ENCODE data around the gene NUP205. TPM values are rescaled to one million over a fixed set of nuclear protein-coding genes. Genes with fewer than 3 reads are reported as not detected.
A peak's percentile ranks its signal among the peaks of the same experiment; 100 is the strongest.

Gene NUP205
- total RNA-seq, result 100 to 1,000 TPM; 140 to 145 TPM

- Mint-ChIP-seq H3K36me3 (ENCODE audit: low read depth) (peaks cover 13% of the 10 kb centered on the region), H3K27me3 (no peaks in the 10 kb centered on the region), H3K4me3 (no peak within 1 kb of the TSS), H3K9me3 (no peaks in the 10 kb centered on the region), H3K27ac (peak within 1 kb of the TSS; percentile 30), H3K4me1 (ENCODE audit: low read depth) (peaks cover 16% of the 10 kb centered on the region)
- intact Hi-C loops (cut with micrococcal nuclease), result loop anchor here (1.0 to 10.0 kb wide), 3 partner anchors 47 to 273 kb away; partner anchors contain the start of gene CNOT4
- no peak for TF ChIP-seq CTCF (IDR thresholded peaks at IDR 0.05)
- ChIA-PET CTCF (interaction anchor here (0.6 to 2.5 kb wide), 7 partner anchors 12 to 283 kb away, joined by 3 to 14 read pairs (median 4); no protein-coding TSS in a partner anchor), POLR2A (interaction anchor here (0.9 to 2.6 kb wide), 6 partner anchors 12 to 104 kb away, joined by 3 to 13 read pairs (median 4); partner anchors contain the start of genes CNOT4 and STMP1)
- ATAC-seq, result peak; percentile 89
- peak; percentile 79 for DNase-seq
These were observed at the start of gene NUP205 for GRCh38 chr7:135557455-135558336. NUP205 (plus strand) TSS chr7:135557917; CDS start chr7:135557945, 28 bp downstream.

GRCh38 chr7:135508883-135509588, 48.7 kb upstream of the NUP205 start:
- no peak overlapping the region for H3K4me3 Mint-ChIP-seq
- H3K9me3 Mint-ChIP-seq, result no peaks in the 10 kb centered on the region
- TF ChIP-seq CTCF (IDR thresholded peaks at IDR 0.05), result no peak
- H3K36me3 Mint-ChIP-seq (ENCODE audit: low read depth), result peaks cover 3% of the 10 kb centered on the region
- no peak overlapping the region for H3K27ac Mint-ChIP-seq
- peaks cover 21% of the 10 kb centered on the region for H3K4me1 Mint-ChIP-seq (ENCODE audit: low read depth)
- CTCF ChIA-PET, result interaction anchor here (1.0 kb wide), 1 partner anchor 228 kb away, joined by 4 read pairs; no protein-coding TSS in a partner anchor
- POLR2A ChIA-PET, result interaction anchor here (0.8 to 1.4 kb wide), 5 partner anchors 8 to 51 kb away, joined by 3 to 4 read pairs (median 3); partner anchors contain the start of gene NUP205
- intact Hi-C loops (cut with micrococcal nuclease), result no loop called here
- no peaks in the 10 kb centered on the region for H3K27me3 Mint-ChIP-seq
- peak; percentile 60 for DNase-seq
- ATAC-seq, result peak; percentile 32

GRCh38 chr7:135509589-135509838, 48.2 kb upstream of the NUP205 start:
- no peaks in the 10 kb centered on the region for H3K27me3 Mint-ChIP-seq

GRCh38 chr7:135509839-135510591, 47.7 kb upstream of the NUP205 start, which contains the start of gene CNOT4:
CNOT4 (minus strand) TSS chr7:135510102; CDS start chr7:135438331, 71,771 bp downstream.
- H3K27me3 Mint-ChIP-seq, result no peaks in the 10 kb centered on the region
- no peaks in the 10 kb centered on the region for H3K9me3 Mint-ChIP-seq
- peaks cover 1% of the 10 kb centered on the region for H3K36me3 Mint-ChIP-seq (ENCODE audit: low read depth)
- no peak within 1 kb of the TSS for H3K27ac Mint-ChIP-seq
- ChIA-PET POLR2A (interaction anchor here (1.0 to 1.4 kb wide), 2 partner anchors 44 to 48 kb away, joined by 3 to 4 read pairs; partner anchors contain the start of gene NUP205), CTCF (interaction anchor here (0.7 to 1.4 kb wide), 4 partner anchors 11 to 1803 kb away, joined by 3 to 5 read pairs (median 4); no protein-coding TSS in a partner anchor)
- intact Hi-C loops (cut with micrococcal nuclease), result loop anchor here (1.0 to 10.0 kb wide), 3 partner anchors 47 to 228 kb away; partner anchors contain the start of gene NUP205
- ATAC-seq (peak; percentile 92), DNase-seq (peak; percentile 97)
- no peak within 1 kb of the TSS for H3K4me3 Mint-ChIP-seq
- no peak for TF ChIP-seq CTCF (IDR thresholded peaks at IDR 0.05)
- peaks cover 18% of the 10 kb centered on the region for H3K4me1 Mint-ChIP-seq (ENCODE audit: low read depth)

More at GRCh38 chr7:135509589-135509838, 48.2 kb upstream of the NUP205 start:
- Mint-ChIP-seq H3K36me3 (ENCODE audit: low read depth) (peaks cover 3% of the 10 kb centered on the region), H3K4me3 (no peak overlapping the region), H3K4me1 (ENCODE audit: low read depth) (peaks cover 21% of the 10 kb centered on the region), H3K9me3 (no peaks in the 10 kb centered on the region), H3K27ac (no peak overlapping the region)
- intact Hi-C loops (cut with micrococcal nuclease), result no loop called here
- DNase-seq, result no peak
- no peak for TF ChIP-seq CTCF (IDR thresholded peaks at IDR 0.05)
- POLR2A ChIA-PET, result interaction anchor here (0.9 to 1.4 kb wide), 4 partner anchors 9 to 51 kb away, joined by 3 to 4 read pairs (median 4); partner anchors contain the start of gene NUP205
- ATAC-seq, result no peak
- CTCF ChIA-PET, result interaction anchor here (1.0 kb wide), 1 partner anchor 229 kb away, joined by 4 read pairs; no protein-coding TSS in a partner anchor
